HG03460 (cell line): Measurements from ENCODE around the gene PRCD.
"Not testable (repeated sequence)": the region's sequence is repeated elsewhere in the genome, so short reads cannot be mapped to it uniquely, and the experiment has no call there.

Source experiments
- ATAC-seq: cut with Tn5 transposase; IDR thresholded peaks from one replicate; pipeline ENCODE4 v1.9.1; 2021; ENCODE audit not compliant: unreplicated experiment

PRCD gene

DNA sequence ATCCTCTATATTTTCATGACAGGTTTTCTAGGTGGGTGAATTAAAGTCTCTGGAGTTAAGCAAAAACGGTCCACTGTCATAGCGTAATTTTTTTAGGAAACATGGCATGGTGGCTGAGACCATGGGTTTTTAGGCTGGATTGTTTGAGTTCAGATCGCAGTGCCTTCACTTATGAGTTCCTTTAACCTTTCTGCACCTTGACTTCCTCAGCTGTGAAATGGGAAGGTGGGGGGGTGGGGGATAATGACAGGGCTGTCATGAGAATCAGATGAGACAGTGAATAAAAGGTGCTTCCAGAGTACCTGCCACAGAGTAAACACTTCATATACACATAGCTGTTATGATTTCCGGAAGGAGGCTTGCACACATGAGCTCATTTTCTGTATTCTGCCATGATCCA lies 11.8 kb downstream of the PRCD start:
- no peak for ATAC-seq

DNA sequence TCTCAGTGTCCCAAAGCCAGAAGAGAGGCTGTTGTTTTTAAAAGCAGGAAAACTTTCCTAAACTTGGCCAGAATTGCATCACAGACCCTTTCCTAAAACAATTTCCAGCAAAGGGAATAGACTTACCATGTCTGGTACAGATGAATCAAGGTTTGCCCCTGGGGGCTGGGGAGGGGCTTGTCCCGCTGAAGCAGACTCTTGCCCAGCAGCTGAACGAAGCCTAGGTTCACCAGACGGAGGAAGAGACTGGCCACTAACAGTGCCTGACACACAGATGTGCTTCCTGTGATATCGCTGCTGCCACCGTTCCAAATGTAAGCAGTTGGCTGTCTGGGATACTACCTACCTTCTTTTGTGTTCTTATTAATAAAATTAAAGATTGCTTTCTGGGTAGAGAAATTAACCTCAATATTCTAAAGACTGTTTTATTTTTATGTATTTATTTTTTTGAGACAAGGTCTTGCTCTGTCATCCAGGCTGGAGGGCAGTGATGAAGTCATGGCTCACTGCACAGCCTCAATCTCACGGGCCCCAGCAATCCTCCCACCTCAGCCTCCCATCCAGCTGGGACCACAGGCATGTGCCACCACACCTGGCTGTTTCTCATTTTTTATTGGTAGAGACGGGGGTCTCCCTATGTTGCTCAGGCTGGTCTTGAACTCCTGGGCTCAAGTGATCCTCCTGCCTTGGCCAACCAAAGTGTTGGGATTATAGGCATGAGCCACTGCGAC lies 13.5 kb downstream of the PRCD start:
- ATAC-seq = no peak

DNA sequence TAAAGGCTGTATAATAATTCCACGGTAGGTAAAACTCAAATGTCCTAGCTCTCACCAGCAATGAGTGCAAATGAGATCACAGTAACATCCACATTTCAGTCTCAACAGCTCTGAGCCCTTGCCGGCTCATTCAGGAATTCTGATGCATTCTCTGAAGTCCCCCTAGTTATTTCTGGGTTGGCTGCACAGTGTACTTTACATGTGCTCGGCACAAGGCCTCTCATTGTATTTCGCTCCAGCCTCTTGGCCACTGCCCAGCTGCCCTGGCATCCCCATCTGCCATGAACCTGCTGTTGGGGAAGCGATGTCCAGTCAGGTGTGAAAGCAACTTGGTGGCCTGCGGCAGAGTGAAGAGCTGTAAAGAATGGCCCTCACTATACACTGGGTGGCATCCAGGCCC lies 14.3 kb downstream of the PRCD start:
- ATAC-seq = no peak

DNA sequence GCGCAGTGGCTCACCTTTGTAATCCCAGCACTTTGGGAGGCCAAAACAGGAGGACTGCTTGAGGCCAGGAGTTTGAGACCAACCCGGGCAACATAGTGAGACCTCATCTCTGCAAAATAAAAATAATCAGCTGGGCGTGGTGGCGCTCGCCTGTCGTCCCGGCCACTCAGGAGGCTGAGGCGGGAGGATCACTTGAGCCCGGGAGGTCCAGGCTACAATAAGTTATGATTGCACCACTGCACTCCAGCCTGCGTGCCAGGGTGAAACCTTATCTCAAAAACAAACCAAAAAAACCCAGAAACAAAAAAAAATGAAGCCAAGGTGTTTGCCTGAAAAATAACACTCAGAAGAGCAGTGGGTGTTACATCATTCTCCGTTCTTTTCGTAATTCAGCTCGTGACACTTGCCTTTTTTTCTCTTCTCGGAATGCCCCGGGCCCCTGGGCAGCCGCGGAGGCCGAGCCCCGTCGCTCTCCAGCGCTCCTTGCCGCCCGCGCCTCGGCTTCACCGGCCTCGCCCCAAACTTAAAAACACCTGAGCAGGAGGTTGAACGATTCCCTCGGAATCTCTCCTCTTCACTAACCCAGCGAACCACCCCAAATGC lies 17.0 kb downstream of the PRCD start:
- ATAC-seq = peak; percentile 15

DNA sequence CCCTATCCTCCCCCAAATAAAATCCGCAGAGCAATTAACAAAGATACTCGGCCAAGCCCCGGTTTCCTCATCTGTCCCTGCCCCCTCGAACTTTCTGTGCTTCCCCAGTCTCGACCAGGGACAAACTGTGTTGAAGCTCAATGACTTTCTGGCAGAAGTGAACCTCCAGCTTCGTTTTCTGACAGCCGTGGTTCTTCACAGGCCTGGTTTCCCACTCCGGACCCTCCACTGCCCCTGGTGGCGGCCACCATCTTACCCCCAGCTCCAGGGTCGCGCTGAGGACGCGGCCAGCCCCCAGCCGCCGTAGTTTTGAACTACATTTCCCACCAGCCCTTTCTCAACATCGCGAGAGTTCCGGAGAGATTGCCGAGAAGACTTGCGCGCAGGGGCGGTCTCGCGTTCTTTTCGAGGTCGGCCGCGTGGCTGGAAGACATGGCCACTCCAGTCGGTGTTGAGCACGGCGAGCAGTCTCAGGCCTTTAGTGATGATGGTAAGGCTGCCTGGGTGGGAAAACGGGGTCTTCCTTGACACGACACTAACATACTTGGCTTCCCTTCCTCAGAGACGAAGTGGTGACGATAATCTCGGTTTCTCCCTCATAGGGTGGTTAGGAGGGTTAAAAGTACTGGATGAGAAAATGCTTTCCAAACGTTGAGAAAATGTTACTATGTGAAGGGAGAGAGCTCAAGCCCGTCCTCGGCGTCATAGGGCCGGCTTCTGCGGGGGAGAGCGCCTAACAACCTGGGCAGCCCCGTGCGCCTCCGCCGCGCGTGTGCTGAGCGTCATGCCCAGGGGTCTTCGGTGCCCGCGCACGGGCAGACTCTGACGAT lies 17.7 kb downstream of the PRCD start:
- peak; percentile 75 for ATAC-seq

DNA sequence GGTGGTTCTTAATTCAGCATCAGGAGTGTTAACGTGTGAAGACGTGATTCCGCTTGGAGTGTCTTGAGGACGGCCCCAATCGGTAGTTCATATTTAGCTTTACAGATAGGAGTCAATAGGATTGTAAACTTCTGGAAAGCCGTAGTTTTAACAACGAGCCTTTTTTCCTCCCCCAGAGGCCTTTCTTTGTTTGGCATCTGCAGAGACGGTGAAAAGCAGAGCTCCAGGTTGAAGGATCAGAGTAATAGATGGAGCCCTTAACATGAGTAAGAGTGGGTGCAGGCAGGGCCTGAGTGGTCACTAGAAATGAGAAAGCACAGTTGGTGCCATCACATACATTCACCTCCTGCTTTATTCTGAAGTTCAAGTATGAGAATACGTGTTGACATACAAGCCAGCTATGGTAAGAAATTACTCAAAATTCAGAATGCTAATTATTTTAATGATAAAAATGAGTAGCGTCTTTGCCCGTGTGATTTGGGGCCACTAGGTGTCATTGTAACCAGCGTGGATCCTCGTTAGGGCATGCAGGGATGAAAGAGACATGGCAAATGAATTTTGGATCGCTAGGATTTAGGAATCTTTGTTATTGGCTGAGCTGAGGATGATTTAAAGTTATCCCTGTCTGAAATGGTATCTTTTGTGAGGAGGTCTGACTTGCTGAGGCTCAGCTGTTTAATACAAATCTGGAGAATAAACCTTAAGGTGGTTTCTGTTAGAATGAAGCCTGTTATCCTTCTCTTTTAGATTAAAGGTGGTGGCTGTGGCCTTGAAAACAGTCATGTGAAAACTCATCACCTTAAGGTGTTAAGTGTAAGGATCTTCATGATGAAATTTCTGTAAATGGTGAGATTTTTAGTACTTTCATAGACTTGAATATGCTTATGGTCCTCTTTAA lies 18.6 kb downstream of the PRCD start:
- ATAC-seq = no peak

DNA sequence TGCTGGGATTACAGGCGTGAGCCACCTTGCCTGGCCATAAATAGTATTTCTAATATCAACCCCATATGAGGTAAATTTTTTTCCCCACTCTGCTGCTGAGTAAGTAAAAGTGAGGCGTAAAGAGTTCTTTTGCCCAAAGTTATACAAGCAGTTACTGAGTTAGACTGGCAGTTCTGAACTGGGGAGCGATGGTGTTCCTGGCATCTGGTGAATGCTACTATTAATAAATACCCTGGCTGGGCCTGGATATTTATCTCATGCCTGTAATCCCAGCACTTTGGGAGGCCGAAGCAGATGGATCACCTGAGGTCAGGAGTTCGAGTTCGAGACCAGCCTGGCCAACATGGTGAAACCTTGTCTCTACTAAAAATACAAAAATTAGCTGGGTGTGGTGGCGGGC lies 19.6 kb downstream of the PRCD start:
- ATAC-seq = not testable (repeated sequence)

- no peak for ATAC-seq
Observed at GRCh38 chr17:76560036-76560876, 20.4 kb downstream of the PRCD start.

GRCh38 chr17:76560877-76561221 lies 21.0 kb downstream of the PRCD start:
- no peak for ATAC-seq

GRCh38 chr17:76561332-76561731 lies 21.5 kb downstream of the PRCD start:
- ATAC-seq = no peak

DNA sequence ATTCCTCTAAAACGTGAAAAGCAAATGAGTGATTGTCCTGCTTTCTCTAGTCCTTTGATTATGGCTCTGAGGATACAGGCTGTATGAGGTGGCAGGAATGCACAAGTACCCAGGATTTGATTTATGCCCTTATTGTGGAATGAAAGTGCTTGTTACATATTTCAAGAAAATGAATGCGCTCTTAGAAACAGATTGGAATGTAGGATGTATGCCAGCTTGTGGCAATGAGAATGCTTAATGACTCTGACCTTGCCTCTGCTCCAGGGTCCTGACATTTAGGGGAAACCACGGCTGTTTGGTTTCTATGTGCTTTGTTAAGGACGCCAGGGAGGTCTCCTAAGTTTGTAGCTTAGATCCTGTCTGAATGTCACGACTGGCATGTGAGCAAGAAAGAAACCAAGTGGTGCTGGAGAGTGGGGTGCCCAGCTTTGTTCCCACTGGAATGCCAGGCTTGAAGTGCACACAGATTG lies 22.0 kb downstream of the PRCD start:
- no peak for ATAC-seq

DNA sequence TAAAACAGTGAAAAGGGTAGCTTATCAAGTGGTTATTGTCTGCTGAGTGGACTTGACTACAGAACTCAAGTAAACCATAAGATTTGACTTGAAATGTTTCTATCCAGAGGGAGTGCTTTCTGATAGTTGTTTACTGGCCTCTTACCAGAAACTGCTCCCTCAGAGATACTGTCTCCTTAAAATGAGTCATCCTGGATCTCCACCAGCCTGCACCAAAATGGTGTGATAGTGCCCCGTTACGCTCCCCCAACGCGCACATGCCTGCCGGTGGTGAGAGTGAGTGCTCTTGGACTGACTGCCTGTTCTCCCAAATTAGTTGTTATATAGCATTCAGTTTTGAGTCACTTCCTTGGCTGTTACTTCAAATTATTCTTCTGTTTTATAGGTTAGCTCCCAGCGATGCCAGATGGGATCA lies 22.9 kb downstream of the PRCD start:
- no peak for ATAC-seq

- ATAC-seq = not testable (repeated sequence)
Observed at GRCh38 chr17:76563359-76563758, 23.5 kb downstream of the PRCD start.

DNA sequence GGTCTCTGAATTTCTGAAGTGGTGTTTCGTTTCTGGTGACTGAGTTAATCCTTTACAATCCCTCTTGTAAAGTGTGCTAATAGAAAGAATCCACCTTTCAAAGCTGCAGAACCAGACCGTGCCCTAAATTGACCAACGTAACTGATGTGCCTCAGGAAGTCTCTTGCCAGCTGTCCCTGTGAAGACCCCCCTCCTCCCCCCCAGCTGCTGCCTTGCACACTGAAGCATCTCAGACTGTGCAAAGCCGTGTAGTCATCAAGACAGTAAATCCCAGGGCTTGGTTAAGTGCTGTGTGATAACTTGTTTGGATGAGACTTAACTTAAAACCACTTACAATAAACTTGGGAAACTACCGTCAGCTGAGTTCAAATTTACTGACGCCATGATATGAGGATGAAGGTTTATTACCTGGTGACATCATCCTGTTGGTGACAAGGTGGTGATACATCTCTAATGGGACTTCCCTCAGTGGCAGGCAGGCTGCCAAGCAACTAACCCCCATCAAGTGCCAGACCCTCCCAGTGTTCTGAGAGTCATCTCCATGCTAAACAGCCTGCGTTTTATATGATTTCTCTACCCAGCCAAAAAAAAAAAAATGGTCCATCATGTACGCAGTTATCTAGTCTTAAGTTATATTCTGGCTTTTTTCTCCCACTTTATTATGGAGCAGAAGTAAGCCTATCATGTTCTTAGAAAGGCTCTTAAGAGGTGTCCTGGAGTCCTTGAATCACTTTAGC lies 25.3 kb downstream of the PRCD start:
- ATAC-seq = not testable (repeated sequence)

- ATAC-seq = no peak
Observed at GRCh38 chr17:76565728-76566612, 26.1 kb downstream of the PRCD start.

GRCh38 chr17:76566613-76566943 lies 26.7 kb downstream of the PRCD start:
- no peak for ATAC-seq

DNA sequence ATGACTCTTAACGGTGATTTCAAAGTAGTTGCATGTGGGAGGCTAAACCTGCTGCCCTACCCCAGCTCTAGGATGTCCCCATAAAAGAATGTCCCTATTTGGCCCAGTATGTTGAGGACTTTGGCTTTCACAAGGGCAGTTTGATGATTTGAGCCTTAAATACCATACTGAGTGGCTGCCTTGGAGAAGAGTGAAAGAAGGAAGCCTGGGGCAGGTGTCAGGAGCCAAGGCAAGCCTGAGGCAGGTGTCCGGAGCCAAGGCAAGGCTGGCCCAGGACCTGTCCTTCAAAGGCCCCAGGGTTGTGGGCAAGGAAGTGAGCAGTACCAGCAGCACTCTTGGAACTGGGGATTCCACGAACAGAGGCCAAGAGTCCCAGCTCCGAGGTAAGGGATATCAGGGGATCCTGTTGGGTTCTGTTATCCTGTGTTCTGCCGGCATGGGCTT lies 27.2 kb downstream of the PRCD start:
- no peak for ATAC-seq

DNA sequence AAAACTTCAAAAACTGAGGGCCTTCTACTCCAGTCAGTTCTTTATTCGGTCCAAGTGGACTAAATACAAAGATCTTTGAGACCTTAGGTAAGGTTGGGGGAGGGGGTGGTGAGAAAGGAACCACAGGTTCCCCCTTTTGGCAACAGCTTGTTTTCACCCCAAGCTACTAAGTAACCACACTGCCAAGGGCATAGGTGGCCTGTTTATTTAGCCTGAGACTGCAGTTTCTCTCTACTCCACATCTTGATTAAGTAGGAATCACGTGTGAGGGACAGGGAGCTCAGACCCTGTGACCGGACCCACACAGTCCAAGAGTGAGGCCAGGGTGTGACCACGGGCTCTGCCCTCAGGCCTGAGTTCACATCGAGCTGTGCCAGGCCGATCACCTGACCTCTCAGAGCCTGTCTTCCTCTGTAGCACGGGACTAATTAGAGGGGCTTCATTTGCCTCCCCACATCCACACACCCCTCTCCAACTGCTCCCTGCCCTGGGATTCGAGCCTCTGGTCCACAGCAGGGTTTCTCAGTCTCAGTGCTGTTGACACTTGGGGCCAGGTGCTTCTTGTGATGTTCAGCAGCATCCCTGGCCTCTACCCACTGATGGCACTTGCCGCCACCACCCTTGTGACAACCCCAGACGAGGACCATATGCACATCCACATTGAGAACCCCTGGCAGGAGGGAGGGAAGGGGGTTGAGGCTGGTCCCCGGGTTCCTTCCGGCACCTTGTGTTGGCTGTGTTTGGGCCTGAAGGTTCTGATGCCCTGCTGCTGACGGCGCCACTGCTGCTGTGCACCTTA lies 28.0 kb downstream of the PRCD start:
- ATAC-seq = no peak
